ENCODE results near the gene PCDHA13. TPM values are rescaled to one million over a fixed set of nuclear protein-coding genes. Genes with fewer than 3 reads are reported as not detected.

PCDHA13 gene
- total RNA-seq, 1 donor from 2014 or later: 3.5 TPM

DNA sequence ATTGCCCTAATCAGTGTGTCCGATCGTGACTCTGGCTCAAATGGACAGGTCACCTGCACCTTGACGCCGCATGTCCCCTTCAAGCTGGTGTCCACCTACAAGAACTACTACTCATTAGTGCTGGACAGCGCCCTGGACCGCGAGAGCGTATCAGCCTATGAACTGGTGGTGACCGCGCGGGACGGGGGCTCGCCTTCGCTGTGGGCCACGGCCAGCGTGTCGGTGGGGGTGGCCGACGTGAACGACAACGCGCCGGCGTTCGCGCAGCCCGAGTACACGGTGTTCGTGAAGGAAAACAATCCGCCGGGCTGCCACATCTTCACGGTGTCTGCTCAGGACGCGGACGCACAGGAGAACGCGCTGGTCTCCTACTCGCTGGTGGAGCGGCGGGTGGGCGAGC, 1.4 kb downstream of the PCDHA13 start:
- H3K4me1 Mint-ChIP-seq (ENCODE audit: low read depth): no peaks in the 10 kb centered on the region
- TF ChIP-seq, protein P1, sequence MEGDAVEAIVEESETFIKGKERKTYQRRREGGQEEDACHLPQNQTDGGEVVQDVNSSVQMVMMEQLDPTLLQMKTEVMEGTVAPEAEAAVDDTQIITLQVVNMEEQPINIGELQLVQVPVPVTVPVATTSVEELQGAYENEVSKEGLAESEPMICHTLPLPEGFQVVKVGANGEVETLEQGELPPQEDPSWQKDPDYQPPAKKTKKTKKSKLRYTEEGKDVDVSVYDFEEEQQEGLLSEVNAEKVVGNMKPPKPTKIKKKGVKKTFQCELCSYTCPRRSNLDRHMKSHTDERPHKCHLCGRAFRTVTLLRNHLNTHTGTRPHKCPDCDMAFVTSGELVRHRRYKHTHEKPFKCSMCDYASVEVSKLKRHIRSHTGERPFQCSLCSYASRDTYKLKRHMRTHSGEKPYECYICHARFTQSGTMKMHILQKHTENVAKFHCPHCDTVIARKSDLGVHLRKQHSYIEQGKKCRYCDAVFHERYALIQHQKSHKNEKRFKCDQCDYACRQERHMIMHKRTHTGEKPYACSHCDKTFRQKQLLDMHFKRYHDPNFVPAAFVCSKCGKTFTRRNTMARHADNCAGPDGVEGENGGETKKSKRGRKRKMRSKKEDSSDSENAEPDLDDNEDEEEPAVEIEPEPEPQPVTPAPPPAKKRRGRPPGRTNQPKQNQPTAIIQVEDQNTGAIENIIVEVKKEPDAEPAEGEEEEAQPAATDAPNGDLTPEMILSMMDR (IDR thresholded peaks at IDR 0.05; ENCODE audit: unreplicated experiment): no peak
- peaks cover 43% of the 10 kb centered on the region for H3K9me3 Mint-ChIP-seq (ENCODE audit: low read depth)
- DNase-seq (ENCODE audit: low spot score, unreplicated experiment): no peak
- peaks cover 50% of the 10 kb centered on the region for H3K36me3 Mint-ChIP-seq (ENCODE audit: insufficient read depth)
- no peaks in the 10 kb centered on the region for H3K27me3 Mint-ChIP-seq
- no peak overlapping the region for H3K27ac Mint-ChIP-seq
- no peak overlapping the region for H3K4me3 Mint-ChIP-seq (ENCODE audit: low read depth)

DNA sequence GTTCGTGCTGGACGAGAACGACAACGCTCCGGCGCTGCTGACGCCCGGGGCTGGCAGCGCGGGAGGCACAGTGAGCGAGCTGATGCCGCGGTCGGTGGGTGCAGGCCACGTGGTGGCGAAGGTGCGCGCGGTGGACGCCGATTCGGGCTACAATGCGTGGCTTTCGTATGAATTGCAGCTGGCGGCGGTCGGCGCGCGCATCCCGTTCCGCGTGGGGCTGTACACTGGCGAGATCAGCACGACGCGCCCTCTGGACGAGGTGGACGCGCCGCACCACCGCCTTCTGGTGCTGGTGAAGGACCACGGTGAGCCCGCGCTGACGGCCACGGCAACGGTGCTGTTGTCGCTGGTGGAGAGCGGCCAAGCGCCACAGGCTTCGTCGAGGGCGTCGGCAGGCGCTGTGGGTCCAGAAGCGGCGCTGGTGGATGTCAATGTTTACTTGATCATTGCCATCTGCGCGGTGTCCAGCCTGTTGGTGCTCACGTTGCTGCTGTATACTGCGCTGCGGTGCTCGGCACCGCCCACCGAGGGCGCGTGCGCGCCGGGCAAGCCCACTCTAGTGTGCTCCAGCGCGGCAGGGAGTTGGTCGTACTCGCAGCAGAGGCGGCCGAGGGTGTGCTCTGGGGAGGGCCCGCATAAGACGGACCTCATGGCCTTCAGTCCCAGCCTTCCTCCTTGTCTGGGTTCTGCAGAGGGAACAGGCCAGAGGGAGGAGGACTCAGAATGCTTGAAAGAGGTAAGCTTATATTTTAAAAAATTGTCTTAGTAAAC, 2.2 kb downstream of the PCDHA13 start:
- DNase-seq (ENCODE audit: low spot score, unreplicated experiment): no peak
- Mint-ChIP-seq H3K4me1 (ENCODE audit: low read depth) (no peaks in the 10 kb centered on the region), H3K27me3 (no peaks in the 10 kb centered on the region), H3K4me3 (ENCODE audit: low read depth) (no peak overlapping the region), H3K9me3 (ENCODE audit: low read depth) (peaks cover 39% of the 10 kb centered on the region), H3K36me3 (ENCODE audit: insufficient read depth) (peaks cover 47% of the 10 kb centered on the region), H3K27ac (no peak overlapping the region)
- TF ChIP-seq, protein P1 (IDR thresholded peaks at IDR 0.05; ENCODE audit: unreplicated experiment): no peak

DNA sequence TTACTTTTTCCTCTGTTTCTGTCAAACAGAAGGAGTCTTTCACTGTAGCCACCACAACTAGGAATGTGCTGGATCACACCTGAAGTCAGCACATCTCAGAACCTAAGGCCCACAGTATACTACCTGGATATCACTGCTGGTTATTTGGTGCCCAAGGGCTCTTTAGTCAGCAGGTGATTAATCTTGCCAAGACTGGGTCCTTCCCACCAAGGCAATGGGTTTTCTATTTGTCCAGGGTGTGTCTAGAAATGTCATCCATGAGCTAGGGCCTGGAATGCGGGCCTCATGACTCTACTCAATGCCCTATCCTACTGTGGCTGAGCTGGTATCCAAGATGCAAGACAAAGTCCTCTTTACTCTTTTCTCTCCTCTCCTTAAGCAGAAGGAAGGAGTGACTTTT, 34.4 kb downstream of the PCDHA13 start:
- TF ChIP-seq, protein P1 (IDR thresholded peaks at IDR 0.05; ENCODE audit: unreplicated experiment): no peak
- no peak overlapping the region for H3K27ac Mint-ChIP-seq

DNA sequence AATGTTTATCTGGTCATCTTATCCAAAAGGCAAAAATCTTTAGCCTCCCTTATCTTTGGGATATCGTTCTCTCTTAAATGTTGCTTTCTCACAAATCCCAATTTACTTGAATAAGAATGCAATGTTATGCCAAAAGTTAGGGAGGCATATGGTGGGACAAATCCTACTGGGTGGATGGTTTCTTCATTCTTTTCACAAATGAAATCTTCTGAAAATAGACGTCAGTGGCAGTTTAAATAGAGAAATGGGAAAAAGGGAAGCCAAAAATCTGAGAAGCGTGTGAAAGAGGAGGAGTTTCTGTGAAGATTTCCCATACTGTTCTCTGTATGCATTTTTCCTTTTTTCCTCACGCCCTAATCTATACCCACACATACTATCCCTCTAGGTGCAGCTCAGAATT, 41.7 kb downstream of the PCDHA13 start:
- Mint-ChIP-seq H3K4me3 (ENCODE audit: low read depth) (no peak overlapping the region), H3K27me3 (peaks cover 19% of the 10 kb centered on the region), H3K36me3 (ENCODE audit: insufficient read depth) (no peaks in the 10 kb centered on the region), H3K4me1 (ENCODE audit: low read depth) (peaks cover 12% of the 10 kb centered on the region), H3K9me3 (ENCODE audit: low read depth) (no peaks in the 10 kb centered on the region), H3K27ac (no peak overlapping the region)
- DNase-seq (ENCODE audit: low spot score, unreplicated experiment): no peak
- TF ChIP-seq, protein P1 (IDR thresholded peaks at IDR 0.05; ENCODE audit: unreplicated experiment): no peak

More for the DNA sequence above, 34.4 kb downstream of the PCDHA13 start:
- H3K9me3 Mint-ChIP-seq (ENCODE audit: low read depth): peaks cover 21% of the 10 kb centered on the region
- no peaks in the 10 kb centered on the region for H3K4me1 Mint-ChIP-seq (ENCODE audit: low read depth)
- H3K4me3 Mint-ChIP-seq (ENCODE audit: low read depth): no peak overlapping the region
- no peak for DNase-seq (ENCODE audit: low spot score, unreplicated experiment)
- peaks cover 17% of the 10 kb centered on the region for H3K36me3 Mint-ChIP-seq (ENCODE audit: insufficient read depth)
- no peaks in the 10 kb centered on the region for H3K27me3 Mint-ChIP-seq

- peaks cover 12% of the 10 kb centered on the region for H3K4me1 Mint-ChIP-seq (ENCODE audit: low read depth)
- TF ChIP-seq, protein P1 (IDR thresholded peaks at IDR 0.05; ENCODE audit: unreplicated experiment): no peak
- H3K9me3 Mint-ChIP-seq (ENCODE audit: low read depth): no peaks in the 10 kb centered on the region
- peaks cover 25% of the 10 kb centered on the region for H3K27me3 Mint-ChIP-seq
- no peaks in the 10 kb centered on the region for H3K36me3 Mint-ChIP-seq (ENCODE audit: insufficient read depth)
- peak within 1 kb of the TSS; percentile 56 for H3K27ac Mint-ChIP-seq
- peak; percentile 22 for DNase-seq (ENCODE audit: low spot score, unreplicated experiment)
- H3K4me3 Mint-ChIP-seq (ENCODE audit: low read depth): peak within 1 kb of the TSS; percentile 78
These were observed 44.0 kb downstream of the PCDHA13 start, which contains the start of gene PCDHAC1 for GRCh38 chr5:140925806-140926442. Gene PCDHAC1, plus strand, starts transcription at chr5:140926299. Its CDS starts 594 bp downstream, at chr5:140926893.
